Nephron progenitor cell (in vitro differentiated cells): Measurements from ENCODE around the gene ZNF547.

Experiments used
- DNase-seq: peaks from one replicate; pipeline ENCODE4 v3.0.0; 2021
- H3K27ac Mint-ChIP-seq: 2 replicates; pipeline ENCODE4 v1.8.0; 2021; ENCODE audit warnings: mild to moderate bottlenecking, moderate library complexity, mixed read lengths
- H3K27me3 Mint-ChIP-seq: 2 replicates; pipeline ENCODE4 v1.8.0; 2021; ENCODE audit warnings: mild to moderate bottlenecking, low read depth, mixed read lengths; ENCODE audit not compliant: poor library complexity
- H3K36me3 Mint-ChIP-seq: 2 replicates; pipeline ENCODE4 v1.8.0; 2021; ENCODE audit warnings: low read depth, mixed read lengths
- H3K4me1 Mint-ChIP-seq: 2 replicates; pipeline ENCODE4 v1.8.0; 2021; ENCODE audit warnings: mixed read lengths
- H3K4me3 Mint-ChIP-seq: 2 replicates; pipeline ENCODE4 v1.8.0; 2021; ENCODE audit warnings: mild to moderate bottlenecking, moderate library complexity, mixed read lengths
- H3K9me3 Mint-ChIP-seq: 2 replicates; pipeline ENCODE4 v1.8.0; 2021; ENCODE audit warnings: mild to moderate bottlenecking, moderate library complexity, mixed read lengths
- CTCF ChIP-seq: fragments of 200-600 bp; sonication (generic); IDR thresholded peaks from 2 replicates; pipeline ENCODE4 v1.5.0; 2021; ENCODE audit warnings: antibody characterized with exemption

Gene ZNF547

GRCh38 chr19:57376151-57376550 is 12.8 kb downstream of the ZNF547 start:
- peaks cover 88% of the 10 kb centered on the region for H3K36me3 Mint-ChIP-seq
- DNase-seq, result no peak
- no peak overlapping the region for H3K27ac Mint-ChIP-seq
- no peak for TF ChIP-seq CTCF
- no peak overlapping the region for H3K4me3 Mint-ChIP-seq
- H3K27me3 Mint-ChIP-seq, result peaks cover 5% of the 10 kb centered on the region
- H3K4me1 Mint-ChIP-seq, result no peaks in the 10 kb centered on the region
- H3K9me3 Mint-ChIP-seq, result peaks cover 80% of the 10 kb centered on the region

- DNase-seq, result no peak
- Mint-ChIP-seq H3K36me3 (peaks cover 73% of the 10 kb centered on the region), H3K27ac (no peak overlapping the region), H3K27me3 (peaks cover 7% of the 10 kb centered on the region), H3K4me1 (no peaks in the 10 kb centered on the region), H3K9me3 (peaks cover 79% of the 10 kb centered on the region), H3K4me3 (no peak overlapping the region)
- no peak for TF ChIP-seq CTCF
These were observed 14.3 kb downstream of the ZNF547 start for GRCh38 chr19:57377498-57378146.

- H3K4me1 Mint-ChIP-seq, result no peaks in the 10 kb centered on the region
- H3K4me3 Mint-ChIP-seq, result no peak overlapping the region
- no peak overlapping the region for H3K27ac Mint-ChIP-seq
- peaks cover 47% of the 10 kb centered on the region for H3K9me3 Mint-ChIP-seq
- peaks cover 40% of the 10 kb centered on the region for H3K36me3 Mint-ChIP-seq
- H3K27me3 Mint-ChIP-seq, result peaks cover 25% of the 10 kb centered on the region
- no peak for DNase-seq
- TF ChIP-seq CTCF, result no peak
These were observed 17.6 kb downstream of the ZNF547 start for GRCh38 chr19:57380923-57381322.

- H3K36me3 Mint-ChIP-seq, result peaks cover 20% of the 10 kb centered on the region
- no peak overlapping the region for H3K27ac Mint-ChIP-seq
- H3K27me3 Mint-ChIP-seq, result peaks cover 43% of the 10 kb centered on the region
- no peak overlapping the region for H3K4me3 Mint-ChIP-seq
- DNase-seq, result no peak
- peaks cover 30% of the 10 kb centered on the region for H3K9me3 Mint-ChIP-seq
- H3K4me1 Mint-ChIP-seq, result no peaks in the 10 kb centered on the region
- TF ChIP-seq CTCF, result no peak
These were observed 19.6 kb downstream of the ZNF547 start for GRCh38 chr19:57382806-57383488.

GRCh38 chr19:57389194-57389729 is 25.9 kb downstream of the ZNF547 start:
- Mint-ChIP-seq H3K27ac (peak overlapping the region; percentile 99), H3K9me3 (peaks cover 40% of the 10 kb centered on the region), H3K36me3 (peaks cover 40% of the 10 kb centered on the region), H3K4me3 (peak overlapping the region; percentile 97), H3K4me1 (peaks cover 16% of the 10 kb centered on the region), H3K27me3 (peaks cover 33% of the 10 kb centered on the region)
- no peak for TF ChIP-seq CTCF
- DNase-seq, result no peak
